Retinal pigment epithelial cell (primary cell): ENCODE results near the gene TSPAN5.

Experiments used
- DNase-seq: peaks from one replicate; pipeline ENCODE4 v3.0.0-alpha.2; 2010; ENCODE audit warnings: low read depth
- H3K4me3 ChIP-seq: 2 replicates; pipeline ENCODE4 v1.5.1; 2011; ENCODE audit warnings: mild to moderate bottlenecking, low read length, control low read depth, moderate library complexity
- CTCF ChIP-seq: conservative IDR thresholded peaks from 2 replicates; pipeline ENCODE4 v1.5.1; 2011; ENCODE audit warnings: low read depth, low read length, control low read depth, inconsistent platforms

The TSPAN5 gene

GRCh38 chr4:98606894-98607293, 51.5 kb downstream of the TSPAN5 start:
- no peak for DNase-seq
- H3K4me3 ChIP-seq = no peak overlapping the region
- TF ChIP-seq CTCF = no peak

- no peak overlapping the region for H3K4me3 ChIP-seq
- TF ChIP-seq CTCF = no peak
- DNase-seq = peak; percentile 92
Observed at GRCh38 chr4:98605216-98605615, 53.2 kb downstream of the TSPAN5 start.

- no peak overlapping the region for H3K4me3 ChIP-seq
- no peak for DNase-seq
- TF ChIP-seq CTCF = no peak
Observed at GRCh38 chr4:98604723-98605122, 53.7 kb downstream of the TSPAN5 start.

GRCh38 chr4:98603683-98604521, 54.5 kb downstream of the TSPAN5 start:
- TF ChIP-seq CTCF = no peak
- DNase-seq = peak; percentile 59
- H3K4me3 ChIP-seq = no peak overlapping the region

- TF ChIP-seq CTCF = no peak
- DNase-seq = no peak
- no peak overlapping the region for H3K4me3 ChIP-seq
Observed at GRCh38 chr4:98602270-98602669, 56.1 kb downstream of the TSPAN5 start.

- TF ChIP-seq CTCF = no peak
- DNase-seq = no peak
- H3K4me3 ChIP-seq = no peak overlapping the region
Observed at GRCh38 chr4:98601708-98602107, 56.7 kb downstream of the TSPAN5 start.

- TF ChIP-seq CTCF = no peak
- DNase-seq = no peak
- H3K4me3 ChIP-seq = no peak overlapping the region
Observed at GRCh38 chr4:98599617-98600205, 58.7 kb downstream of the TSPAN5 start.
